AG09319 (cell line): ENCODE results near the gene ACVRL1.

Source experiments
- DNase-seq: peaks from one replicate; pipeline ENCODE4 v3.0.0-alpha.2; 2010; ENCODE audit warnings: low read depth; ENCODE audit errors: extremely low read depth
- CTCF ChIP-seq: IDR thresholded peaks from 2 replicates; pipeline ENCODE4 v1.5.1; 2011; ENCODE audit warnings: low read depth, mild to moderate bottlenecking, inconsistent platforms, low read length, moderate library complexity

ACVRL1 gene

GRCh38 chr12:51941604-51942003, 34.3 kb downstream of the ACVRL1 start:
- no peak for TF ChIP-seq CTCF
- DNase-seq, result no peak

GRCh38 chr12:51942056-51942455, 34.8 kb downstream of the ACVRL1 start:
- TF ChIP-seq CTCF, result no peak
- DNase-seq, result no peak

GRCh38 chr12:51942501-51943000, 35.2 kb downstream of the ACVRL1 start:
- no peak for TF ChIP-seq CTCF
- DNase-seq, result no peak

- no peak for TF ChIP-seq CTCF
- DNase-seq, result no peak
These were observed 36.0 kb downstream of the ACVRL1 start for GRCh38 chr12:51943346-51943745.

- TF ChIP-seq CTCF, result no peak
- no peak for DNase-seq
These were observed 37.4 kb downstream of the ACVRL1 start for GRCh38 chr12:51944608-51945233.

GRCh38 chr12:51947246-51947996, 40.1 kb downstream of the ACVRL1 start:
- DNase-seq, result no peak
- TF ChIP-seq CTCF, result no peak

- TF ChIP-seq CTCF, result no peak
- no peak for DNase-seq
These were observed 40.8 kb downstream of the ACVRL1 start for GRCh38 chr12:51948066-51948465.
